ENCODE measurements around the gene PPFIA3. TPM values are rescaled to one million over a fixed set of nuclear protein-coding genes. Genes with fewer than 3 reads are reported as not detected.

The PPFIA3 gene
- total and polyA plus RNA-seq, 2 donors (not counting 1 experiment from before 2014, with no cell fraction given) = 2.1 to 3.4 TPM

GRCh38 chr19:49200238-49200862, 81.0 kb downstream of the PPFIA3 start:
- Mint-ChIP-seq H3K4me1 (peaks cover 5% of the 10 kb centered on the region), H3K27me3 (no peaks in the 10 kb centered on the region), H3K27ac (no peak overlapping the region), H3K4me3 (no peak overlapping the region), H3K9me3 (ENCODE audit: insufficient read depth) (no peaks in the 10 kb centered on the region)
- Histone ChIP-seq H3K9me3 (ENCODE audit: control extremely low read depth in 1 of 3, control insufficient read depth in 2 of 3, insufficient read depth in 1 of 3, low read length in 2 of 3) (no peaks in the 10 kb centered on the region), H3K27me3 (replicated peaks in 1 of 4; ENCODE audit: control extremely low read depth in 1 of 4, control insufficient read depth in 3 of 4, insufficient read depth in 4 of 4, low read length in 3 of 4) (no peaks in the 10 kb centered on the region), H3K4me2 (replicated peaks; ENCODE audit: low read depth, low read length, poor library complexity, severe bottlenecking) (no peak overlapping the region), H3K79me2 (ENCODE audit: control insufficient read depth, insufficient read depth, low read length) (no peaks in the 10 kb centered on the region), H3K4me1 (ENCODE audit: control insufficient read depth in 2 of 2, insufficient read depth in 2 of 2, low read length in 2 of 2) (no peaks in the 10 kb centered on the region), H3K4me3 (ENCODE audit: control extremely low read depth in 1 of 5, extremely low read depth in 1 of 5, insufficient read depth in 1 of 5, low read depth in 2 of 5, low read length in 4 of 5) (no peak overlapping the region), H3K9ac (ENCODE audit: low read length) (no peak overlapping the region), H3K27ac (ENCODE audit: low read length in 2 of 2) (no peak overlapping the region), H2AFZ (ENCODE audit: insufficient read depth, low read depth, low read length, poor library complexity, severe bottlenecking) (no peak overlapping the region), H4K20me1 (ENCODE audit: control insufficient read depth, insufficient read depth, low read length, poor library complexity, severe bottlenecking) (no peaks in the 10 kb centered on the region), H3K36me3 (replicated peaks in 1 of 2; ENCODE audit: control extremely low read depth in 1 of 2, control insufficient read depth in 1 of 2, extremely low read depth in 1 of 2, insufficient read depth in 2 of 2, low read length in 1 of 2) (no peaks in the 10 kb centered on the region)
- ChIA-PET POLR2A (no interaction called here), CTCF (interaction anchor here (0.5 to 4.1 kb wide), 7 partner anchors 8 to 346 kb away, joined by 3 to 82 read pairs (median 5); no protein-coding TSS in a partner anchor)
- ATAC-seq (ENCODE audit: low read depth) = no peak
- DNase-seq = no peak
- intact Hi-C loops (cut with micrococcal nuclease) = loop anchor here (10.0 kb wide), 1 partner anchor 56 kb away; no protein-coding TSS in a partner anchor
- TF ChIP-seq EZH2 (IDR thresholded peaks at IDR 0.05; ENCODE audit: borderline replicate concordance, insufficient read depth, low read depth, low read length, poor library complexity, severe bottlenecking) (no peak), CTCF (IDR thresholded peaks at IDR 0.05) (no peak)
- 97% methylated on average over 21 of the region's 29 CpGs for WGBS (ENCODE audit: insufficient coverage)

Small RNAs within 50 kb of the gene (small RNA-seq; reads per million reads assigned to genes)
- gene RN7SL708P (ENCODE audit: insufficient read length, low read depth, low replicate concordance) = not detected

Other genes starting within 250 kb of the PPFIA3 start
- gene PPP1R15A, start 247.1 kb upstream of the PPFIA3 start, total RNA-seq = 122 and 128 TPM in 2 replicates
- 1,029 and 1,214 TPM in 2 replicates for gene PPP1R15A, start 247.1 kb upstream of the PPFIA3 start, polyA plus RNA-seq
- gene TULP2, start 220.8 kb upstream of the PPFIA3 start, total RNA-seq = not detected in 2 replicates
- not detected in 2 replicates for gene TULP2, start 220.8 kb upstream of the PPFIA3 start, polyA plus RNA-seq
- 134 and 136 TPM in 2 replicates for gene NUCB1, start 219.2 kb upstream of the PPFIA3 start, total RNA-seq
- 85.9 and 118 TPM in 2 replicates for gene NUCB1, start 219.2 kb upstream of the PPFIA3 start, polyA plus RNA-seq
- gene DHDH, start 185.8 kb upstream of the PPFIA3 start, total RNA-seq = 0.64 TPM in 1 of 2 replicates, not detected in the other
- 0.82 TPM in 1 of 2 replicates, not detected in the other for gene DHDH, start 185.8 kb upstream of the PPFIA3 start, polyA plus RNA-seq
- gene BAX, start 164.7 kb upstream of the PPFIA3 start, total RNA-seq = 92.7 and 95.3 TPM in 2 replicates
- gene BAX, start 164.7 kb upstream of the PPFIA3 start, polyA plus RNA-seq = 109 and 114 TPM in 2 replicates
- 881 and 937 TPM in 2 replicates for gene FTL, start 154.2 kb upstream of the PPFIA3 start, total RNA-seq
- gene FTL, start 154.2 kb upstream of the PPFIA3 start, polyA plus RNA-seq = 534 and 832 TPM in 2 replicates
- gene GYS1, start 126.2 kb upstream of the PPFIA3 start, total RNA-seq = 62.7 and 63.0 TPM in 2 replicates
- 22.7 and 28.9 TPM in 2 replicates for gene GYS1, start 126.2 kb upstream of the PPFIA3 start, polyA plus RNA-seq
- 36.1 and 44.8 TPM in 2 replicates for gene RUVBL2, start 125.7 kb upstream of the PPFIA3 start, total RNA-seq
- gene RUVBL2, start 125.7 kb upstream of the PPFIA3 start, polyA plus RNA-seq = 50.7 and 57.4 TPM in 2 replicates
- 1.1 TPM in 1 of 2 replicates, not detected in the other for gene LHB, start 102.5 kb upstream of the PPFIA3 start, total RNA-seq
- 1.6 and 4.7 TPM in 2 replicates for gene LHB, start 102.5 kb upstream of the PPFIA3 start, polyA plus RNA-seq
- gene CGB3, start 95.2 kb upstream of the PPFIA3 start, total RNA-seq = not detected in 2 replicates
- gene CGB3, start 95.2 kb upstream of the PPFIA3 start, polyA plus RNA-seq = not detected in 2 replicates
- not detected in 2 replicates for gene CGB2, start 87.7 kb upstream of the PPFIA3 start, total RNA-seq
- gene CGB2, start 87.7 kb upstream of the PPFIA3 start, polyA plus RNA-seq = not detected in 2 replicates
- not detected in 2 replicates for gene CGB1, start 82.6 kb upstream of the PPFIA3 start, total RNA-seq
- not detected in 2 replicates for gene CGB1, start 82.6 kb upstream of the PPFIA3 start, polyA plus RNA-seq
- gene CGB5, start 75.7 kb upstream of the PPFIA3 start, total RNA-seq = not detected in 2 replicates
- not detected in 2 replicates for gene CGB5, start 75.7 kb upstream of the PPFIA3 start, polyA plus RNA-seq
- not detected in 2 replicates for gene CGB8, start 70.4 kb upstream of the PPFIA3 start, total RNA-seq
- not detected in 2 replicates for gene CGB8, start 70.4 kb upstream of the PPFIA3 start, polyA plus RNA-seq
- not detected in 2 replicates for gene CGB7, start 61.8 kb upstream of the PPFIA3 start, total RNA-seq
- not detected in 2 replicates for gene CGB7, start 61.8 kb upstream of the PPFIA3 start, polyA plus RNA-seq
- not detected in 2 replicates for gene NTF4, start 54.7 kb upstream of the PPFIA3 start, total RNA-seq
- gene NTF4, start 54.7 kb upstream of the PPFIA3 start, polyA plus RNA-seq = not detected in 2 replicates
- 0.10 TPM in 1 of 2 replicates, not detected in the other for gene KCNA7, start 46.8 kb upstream of the PPFIA3 start, total RNA-seq
- gene KCNA7, start 46.8 kb upstream of the PPFIA3 start, polyA plus RNA-seq = not detected in 2 replicates
- gene SNRNP70, start 34.1 kb upstream of the PPFIA3 start, total RNA-seq = 598 and 610 TPM in 2 replicates
- 954 and 1,219 TPM in 2 replicates for gene SNRNP70, start 34.1 kb upstream of the PPFIA3 start, polyA plus RNA-seq
- 12.4 and 13.1 TPM in 2 replicates for gene LIN7B, start 5.2 kb upstream of the PPFIA3 start, total RNA-seq
- gene LIN7B, start 5.2 kb upstream of the PPFIA3 start, polyA plus RNA-seq = 7.4 and 7.5 TPM in 2 replicates
- 3.9 and 5.3 TPM in 2 replicates for gene C19orf73, start 401 bp upstream of the PPFIA3 start, total RNA-seq
- gene C19orf73, start 401 bp upstream of the PPFIA3 start, polyA plus RNA-seq = 8.2 and 9.8 TPM in 2 replicates
- gene HRC, start 35.9 kb downstream of the PPFIA3 start, total RNA-seq = not detected in 2 replicates
- not detected in 2 replicates for gene HRC, start 35.9 kb downstream of the PPFIA3 start, polyA plus RNA-seq
- gene TRPM4, start 38.2 kb downstream of the PPFIA3 start, total RNA-seq = not detected in 2 replicates
- 0.24 TPM in 1 of 2 replicates, not detected in the other for gene TRPM4, start 38.2 kb downstream of the PPFIA3 start, polyA plus RNA-seq
- gene SLC6A16, start 205.6 kb downstream of the PPFIA3 start, total RNA-seq = 68.4 and 68.5 TPM in 2 replicates
- 16.9 and 22.3 TPM in 2 replicates for gene SLC6A16, start 205.6 kb downstream of the PPFIA3 start, polyA plus RNA-seq
- gene CD37, start 215.9 kb downstream of the PPFIA3 start, total RNA-seq = 1,880 and 1,998 TPM in 2 replicates
- 1,422 and 2,188 TPM in 2 replicates for gene CD37, start 215.9 kb downstream of the PPFIA3 start, polyA plus RNA-seq
- 12.0 and 13.4 TPM in 2 replicates for gene TEAD2, start 242.9 kb downstream of the PPFIA3 start, total RNA-seq
- 1.6 and 5.8 TPM in 2 replicates for gene TEAD2, start 242.9 kb downstream of the PPFIA3 start, polyA plus RNA-seq
- gene DKKL1, start 244.3 kb downstream of the PPFIA3 start, total RNA-seq = 0.68 and 1.2 TPM in 2 replicates
- gene DKKL1, start 244.3 kb downstream of the PPFIA3 start, polyA plus RNA-seq = 1.6 TPM in 1 of 2 replicates, not detected in the other